Upper lobe of left lung (tissue), 4 donors: ENCODE results near the gene FRMD3.

Experiments
- POLR2A ChIP-seq, 4 donors: fragments of 450-650 bp; IDR thresholded peaks; one replicate each; pipeline ENCODE4 v1.5.1; 2016 to 2017; ENCODE audit warnings: antibody characterized with exemption in 4 of 4, mild to moderate bottlenecking in 2 of 4
- POLR2AphosphoS5 ChIP-seq, 2 donors: sonication (generic); formaldehyde crosslinking; IDR thresholded peaks; one replicate each; pipeline ENCODE4 v1.5.1; 2017; ENCODE audit warnings: antibody characterized with exemption in 2 of 2
- TF ChIP-seq, protein P1 (sequence below), 6 experiments: fragments of 450-650 bp in 4 of 6; fragments of 200-600 bp in 2 of 6; sonication (generic) in 2 of 6; IDR thresholded peaks; one replicate each; pipeline ENCODE4 v1.5.1; 2016 to 2019; ENCODE audit warnings: antibody characterized with exemption in 6 of 6

DNA sequence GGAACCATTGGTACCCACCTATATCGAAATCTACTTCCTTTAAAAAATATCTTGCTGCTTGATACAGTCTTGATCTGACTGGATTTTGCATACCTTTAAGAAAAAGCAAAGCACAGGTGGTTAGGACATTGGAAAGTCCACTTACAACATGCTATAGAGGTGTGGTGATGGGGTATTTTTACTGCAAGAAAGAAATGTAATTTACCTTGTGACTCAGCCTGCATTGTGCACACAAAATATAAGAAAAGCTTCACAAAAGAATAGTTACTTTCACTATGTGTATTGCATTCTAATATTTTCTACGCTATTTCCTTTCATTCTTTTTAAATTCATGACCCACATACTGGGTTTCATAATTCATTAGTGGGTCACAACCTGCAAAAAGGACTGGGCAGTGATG is 239.1 kb downstream of the FRMD3 start:
- no peak for TF ChIP-seq POLR2A (IDR thresholded peaks at IDR 0.05)
- TF ChIP-seq, protein P1, sequence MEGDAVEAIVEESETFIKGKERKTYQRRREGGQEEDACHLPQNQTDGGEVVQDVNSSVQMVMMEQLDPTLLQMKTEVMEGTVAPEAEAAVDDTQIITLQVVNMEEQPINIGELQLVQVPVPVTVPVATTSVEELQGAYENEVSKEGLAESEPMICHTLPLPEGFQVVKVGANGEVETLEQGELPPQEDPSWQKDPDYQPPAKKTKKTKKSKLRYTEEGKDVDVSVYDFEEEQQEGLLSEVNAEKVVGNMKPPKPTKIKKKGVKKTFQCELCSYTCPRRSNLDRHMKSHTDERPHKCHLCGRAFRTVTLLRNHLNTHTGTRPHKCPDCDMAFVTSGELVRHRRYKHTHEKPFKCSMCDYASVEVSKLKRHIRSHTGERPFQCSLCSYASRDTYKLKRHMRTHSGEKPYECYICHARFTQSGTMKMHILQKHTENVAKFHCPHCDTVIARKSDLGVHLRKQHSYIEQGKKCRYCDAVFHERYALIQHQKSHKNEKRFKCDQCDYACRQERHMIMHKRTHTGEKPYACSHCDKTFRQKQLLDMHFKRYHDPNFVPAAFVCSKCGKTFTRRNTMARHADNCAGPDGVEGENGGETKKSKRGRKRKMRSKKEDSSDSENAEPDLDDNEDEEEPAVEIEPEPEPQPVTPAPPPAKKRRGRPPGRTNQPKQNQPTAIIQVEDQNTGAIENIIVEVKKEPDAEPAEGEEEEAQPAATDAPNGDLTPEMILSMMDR (IDR thresholded peaks at IDR 0.05): no peak
- no peak for TF ChIP-seq POLR2AphosphoS5 (IDR thresholded peaks at IDR 0.05)
